HG03066 (cell line): ENCODE results near the gene ARHGDIA.

Experiments
- ATAC-seq: cut with Tn5 transposase; IDR thresholded peaks from one replicate; pipeline ENCODE4 v1.9.1; 2021; ENCODE audit warnings: low read depth; ENCODE audit not compliant: unreplicated experiment

ARHGDIA gene

GRCh38 chr17:81889602-81890001 lies 18.5 kb upstream of the ARHGDIA start:
- no peak for ATAC-seq

GRCh38 chr17:81888988-81889595 lies 18.0 kb upstream of the ARHGDIA start:
- no peak for ATAC-seq

GRCh38 chr17:81888105-81888987 lies 17.2 kb upstream of the ARHGDIA start:
- ATAC-seq = no peak

- no peak for ATAC-seq
These were observed 14.9 kb upstream of the ARHGDIA start for GRCh38 chr17:81885869-81886548.

GRCh38 chr17:81885454-81885853 lies 14.3 kb upstream of the ARHGDIA start:
- ATAC-seq = no peak

GRCh38 chr17:81884968-81885367 lies 13.8 kb upstream of the ARHGDIA start:
- ATAC-seq = no peak

GRCh38 chr17:81884520-81884919 lies 13.4 kb upstream of the ARHGDIA start:
- ATAC-seq = no peak

GRCh38 chr17:81879121-81879520 lies 8.0 kb upstream of the ARHGDIA start:
- no peak for ATAC-seq

- no peak for ATAC-seq
These were observed 7.2 kb upstream of the ARHGDIA start for GRCh38 chr17:81878294-81878693.

GRCh38 chr17:81877569-81877968 lies 6.4 kb upstream of the ARHGDIA start:
- no peak for ATAC-seq

GRCh38 chr17:81871387-81872230 lies 472 bp upstream of the ARHGDIA start:
- peak; percentile 43 for ATAC-seq

GRCh38 chr17:81870131-81870980 lies 781 bp downstream of the ARHGDIA start:
- ATAC-seq = peak; percentile 10

GRCh38 chr17:81869221-81870130 lies 1.7 kb downstream of the ARHGDIA start:
- ATAC-seq = no peak

- no peak for ATAC-seq
These were observed 2.4 kb downstream of the ARHGDIA start for GRCh38 chr17:81868674-81869220.

GRCh38 chr17:81867991-81868673 lies 3.0 kb downstream of the ARHGDIA start:
- no peak for ATAC-seq

GRCh38 chr17:81867170-81867990 lies 3.8 kb downstream of the ARHGDIA start:
- ATAC-seq = no peak
